Stomach (tissue), 4 donors: ENCODE measurements around the gene FGF22.

ENCODE experiments used
- CTCF ChIP-seq, 7 experiments: fragments of 450-650 bp in 4 of 7; fragments of 200-600 bp in 3 of 7; sonication (generic) in 3 of 7; IDR thresholded peaks; one replicate each; pipeline ENCODE4 v1.5.1; 2016 to 2019; ENCODE audit warnings: antibody characterized with exemption in 7 of 7, control low read depth in 2 of 7, mild to moderate bottlenecking in 1 of 7
- EP300 ChIP-seq: sonication (generic); formaldehyde crosslinking; IDR thresholded peaks from one replicate; pipeline ENCODE4 v1.6.1; 2017; ENCODE audit warnings: antibody characterized with exemption
- POLR2A ChIP-seq, 4 donors: fragments of 450-650 bp; IDR thresholded peaks; one replicate each; pipeline ENCODE4 v1.6.1; 2016; ENCODE audit warnings: antibody characterized with exemption in 4 of 4, control low read depth in 2 of 4, mild to moderate bottlenecking in 1 of 4, moderate library complexity in 1 of 4
- POLR2AphosphoS5 ChIP-seq, 3 donors: sonication (generic); formaldehyde crosslinking; IDR thresholded peaks; one replicate each; pipeline ENCODE4 v1.6.1; 2016; ENCODE audit warnings: antibody characterized with exemption in 3 of 3

DNA sequence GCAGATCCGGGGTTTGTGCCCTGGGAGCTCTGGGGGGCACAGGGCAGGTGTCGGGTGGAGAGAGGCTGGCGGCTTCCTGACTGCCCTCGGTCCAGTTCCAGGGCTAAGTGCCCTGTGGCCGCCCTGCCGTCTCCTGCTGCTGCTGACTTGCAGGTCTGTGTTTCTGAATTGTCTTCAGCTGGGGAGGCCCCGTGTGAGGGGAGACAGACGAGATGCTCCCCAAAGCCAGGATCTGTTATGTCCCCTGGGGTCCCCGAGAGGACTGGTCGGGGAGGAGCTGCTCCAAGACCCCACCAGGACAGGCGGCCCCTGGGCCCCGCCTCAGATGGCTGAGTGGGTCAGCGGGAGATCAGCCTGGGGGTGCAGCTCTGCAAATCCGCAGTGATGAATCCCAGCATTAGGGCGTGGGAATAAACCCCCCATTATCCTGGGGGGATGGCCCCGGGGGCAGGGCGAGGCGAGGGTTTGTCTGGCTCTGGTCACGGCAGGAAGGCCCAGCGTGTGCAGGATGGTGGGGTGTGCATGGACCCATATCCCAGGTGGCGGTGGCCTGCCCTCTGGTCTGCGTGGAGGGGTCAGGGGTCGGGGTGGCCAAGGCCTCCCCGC is 45.3 kb upstream of the FGF22 start:
- TF ChIP-seq CTCF (IDR thresholded peaks at IDR 0.05), result no peak
- TF ChIP-seq POLR2A (IDR thresholded peaks at IDR 0.05), result no peak
- no peak for TF ChIP-seq EP300
- no peak for TF ChIP-seq POLR2AphosphoS5 (IDR thresholded peaks at IDR 0.05)
